ENCODE measurements around the gene TPRG1.

The TPRG1 gene

DNA sequence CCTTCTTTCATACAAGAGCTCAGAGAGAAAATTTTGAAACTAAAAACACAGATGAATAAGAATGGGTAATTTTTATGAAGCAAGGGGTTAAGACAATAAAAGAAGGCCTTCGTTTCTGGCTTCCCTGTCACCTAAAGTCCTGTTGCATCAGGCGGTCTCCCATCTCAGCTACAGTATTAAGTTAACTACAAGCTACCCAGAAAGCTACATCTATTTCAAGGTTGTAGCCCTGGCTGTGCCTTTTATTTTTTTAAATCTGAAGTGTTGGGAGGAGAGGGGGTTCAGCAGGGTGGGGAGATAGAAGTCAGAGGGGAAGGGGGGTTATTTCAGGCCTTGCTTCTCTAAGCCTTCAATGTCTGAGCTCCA is 183.3 kb downstream of the TPRG1 start:
- Histone ChIP-seq H3K27ac (peak overlapping the region in 1 of 2 donors; percentile 50), H3K4me3 (no peak overlapping the region)
- no peak for DNase-seq (ENCODE audit: low spot score)
- TF ChIP-seq, protein P1, sequence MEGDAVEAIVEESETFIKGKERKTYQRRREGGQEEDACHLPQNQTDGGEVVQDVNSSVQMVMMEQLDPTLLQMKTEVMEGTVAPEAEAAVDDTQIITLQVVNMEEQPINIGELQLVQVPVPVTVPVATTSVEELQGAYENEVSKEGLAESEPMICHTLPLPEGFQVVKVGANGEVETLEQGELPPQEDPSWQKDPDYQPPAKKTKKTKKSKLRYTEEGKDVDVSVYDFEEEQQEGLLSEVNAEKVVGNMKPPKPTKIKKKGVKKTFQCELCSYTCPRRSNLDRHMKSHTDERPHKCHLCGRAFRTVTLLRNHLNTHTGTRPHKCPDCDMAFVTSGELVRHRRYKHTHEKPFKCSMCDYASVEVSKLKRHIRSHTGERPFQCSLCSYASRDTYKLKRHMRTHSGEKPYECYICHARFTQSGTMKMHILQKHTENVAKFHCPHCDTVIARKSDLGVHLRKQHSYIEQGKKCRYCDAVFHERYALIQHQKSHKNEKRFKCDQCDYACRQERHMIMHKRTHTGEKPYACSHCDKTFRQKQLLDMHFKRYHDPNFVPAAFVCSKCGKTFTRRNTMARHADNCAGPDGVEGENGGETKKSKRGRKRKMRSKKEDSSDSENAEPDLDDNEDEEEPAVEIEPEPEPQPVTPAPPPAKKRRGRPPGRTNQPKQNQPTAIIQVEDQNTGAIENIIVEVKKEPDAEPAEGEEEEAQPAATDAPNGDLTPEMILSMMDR (IDR thresholded peaks at IDR 0.05): no peak

DNA sequence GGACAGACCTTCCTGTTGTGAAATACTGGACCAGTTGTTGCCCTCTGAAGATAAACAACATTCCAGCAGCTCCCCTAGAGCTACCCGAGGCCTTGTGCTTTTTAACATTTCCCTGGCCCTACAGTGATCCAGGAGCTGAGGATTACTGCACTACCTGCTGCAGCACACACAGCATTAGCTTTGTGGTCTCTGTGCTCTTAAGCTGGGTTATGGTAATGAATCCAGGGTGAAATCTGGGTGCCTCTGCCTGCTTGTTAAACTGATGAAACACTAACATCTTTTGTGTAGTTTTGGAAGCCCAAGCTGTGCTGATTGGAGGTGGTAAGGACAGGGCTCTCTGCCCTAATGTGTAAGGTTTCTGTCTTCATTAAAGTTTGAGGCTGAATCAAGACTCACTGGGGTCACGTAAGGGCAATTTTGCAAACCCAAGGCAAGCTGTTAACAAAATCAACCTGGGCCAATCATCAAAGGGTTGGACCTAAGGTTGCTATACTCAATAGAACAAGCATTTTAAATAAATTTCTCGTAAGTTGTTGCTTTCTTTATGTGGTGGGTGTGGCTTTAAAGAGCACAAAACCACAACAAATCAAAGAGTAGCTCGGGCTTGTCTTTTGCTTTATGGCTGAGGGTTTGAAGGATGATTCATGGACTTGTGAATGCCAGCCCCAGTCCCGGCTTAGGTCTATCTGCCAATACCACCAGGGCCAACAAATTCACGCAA is 183.9 kb downstream of the TPRG1 start:
- no peak for DNase-seq (ENCODE audit: low spot score)
- no peak overlapping the region for H3K4me3 ChIP-seq
- TF ChIP-seq, protein P1 (IDR thresholded peaks at IDR 0.05): no peak
- H3K27ac ChIP-seq: peak overlapping the region in 1 of 2 donors; percentile 50

DNA sequence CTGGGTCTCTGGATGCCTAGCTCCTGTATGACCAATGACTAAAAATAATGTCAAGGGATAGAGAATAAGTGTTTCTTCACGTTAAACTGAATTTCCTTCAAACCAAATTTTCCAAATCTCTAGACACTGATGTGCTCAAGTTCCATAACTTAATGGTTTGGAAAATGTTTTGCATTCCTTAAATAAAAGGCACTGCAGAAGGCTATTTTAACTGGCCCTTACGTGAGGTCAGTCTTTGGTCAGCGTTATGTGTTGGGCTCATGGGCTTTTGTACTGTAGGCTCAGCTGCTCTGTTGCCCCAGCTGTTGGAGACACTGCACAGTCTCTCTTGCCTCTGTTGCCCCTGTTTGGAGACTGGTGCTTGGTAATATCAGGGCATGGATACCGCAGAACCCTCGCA is 188.5 kb downstream of the TPRG1 start:
- H3K27ac ChIP-seq: no peak overlapping the region
- TF ChIP-seq, protein P1 (IDR thresholded peaks at IDR 0.05): no peak
- no peak for DNase-seq (ENCODE audit: low spot score)
- no peak overlapping the region for H3K4me3 ChIP-seq

DNA sequence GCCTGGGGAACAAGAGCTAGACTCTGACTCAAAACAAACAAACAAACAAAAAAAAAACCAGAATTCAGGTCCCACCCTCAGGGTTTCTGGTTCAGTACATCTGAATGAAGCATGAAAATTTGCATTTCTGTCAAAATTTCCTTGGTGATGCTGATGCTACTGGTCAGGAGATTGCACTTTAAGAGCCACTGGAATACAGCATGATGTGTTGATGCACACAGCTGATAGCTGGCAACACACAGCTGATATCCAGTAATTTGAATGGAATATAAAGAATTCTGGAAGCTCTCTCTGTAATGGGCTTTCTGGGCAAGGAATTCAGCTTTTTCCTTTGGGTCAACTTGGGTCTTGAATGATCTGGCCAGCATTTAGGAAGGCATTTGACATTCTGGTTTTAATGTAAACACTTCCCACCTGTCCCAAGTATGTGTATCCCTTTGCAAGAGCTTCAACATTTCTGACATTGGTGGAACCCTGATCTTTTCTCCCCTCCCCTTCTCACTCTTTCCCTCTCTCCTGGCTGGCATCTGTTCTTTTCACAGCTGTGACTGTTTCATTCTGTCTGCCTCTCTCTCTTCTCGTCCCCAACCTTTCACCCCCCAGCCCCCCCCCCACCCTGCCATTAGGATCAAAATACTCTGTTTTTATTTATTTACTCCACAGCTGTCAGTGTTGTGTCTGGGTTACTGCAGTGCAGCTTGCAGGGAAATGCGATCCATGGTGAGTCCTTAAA is 189.5 kb downstream of the TPRG1 start:
- Histone ChIP-seq H3K4me3 (no peak overlapping the region), H3K27ac (no peak overlapping the region)
- DNase-seq (ENCODE audit: low spot score): no peak
- TF ChIP-seq, protein P1 (IDR thresholded peaks at IDR 0.05): no peak

DNA sequence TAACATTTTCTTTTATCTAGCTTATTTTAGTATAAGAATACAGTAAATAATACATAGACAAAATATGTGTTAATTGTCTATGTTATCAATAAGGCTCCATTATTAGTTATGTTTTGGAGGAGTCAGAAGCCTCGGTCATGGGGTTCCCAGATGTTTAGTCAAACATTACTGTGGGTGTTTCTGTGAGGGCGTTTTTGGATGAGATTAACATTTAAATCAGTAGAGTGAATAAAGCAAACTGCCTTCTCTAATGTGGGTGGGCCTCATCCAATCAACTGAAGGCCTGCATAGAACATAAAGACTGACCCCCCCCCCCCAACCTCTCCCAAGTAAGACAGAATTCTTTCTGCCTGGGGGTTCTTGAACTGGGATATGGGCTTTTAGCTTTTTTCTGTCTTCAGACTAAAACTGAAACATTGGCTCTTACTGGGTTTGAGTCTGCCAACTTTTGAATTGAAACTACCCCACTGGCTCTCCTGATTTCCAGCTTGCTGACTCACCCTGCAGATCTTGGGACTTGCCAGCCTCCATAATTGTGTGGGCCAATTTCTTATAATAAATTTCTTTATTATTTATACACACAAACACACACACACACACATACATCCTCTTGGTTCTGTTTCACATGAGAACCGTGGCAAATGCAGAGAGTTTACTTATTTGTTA is 192.0 kb downstream of the TPRG1 start:
- Histone ChIP-seq H3K4me3 (no peak overlapping the region), H3K27ac (no peak overlapping the region)
- DNase-seq (ENCODE audit: low spot score): no peak
- TF ChIP-seq, protein P1 (IDR thresholded peaks at IDR 0.05): no peak

- H3K4me3 ChIP-seq: no peak overlapping the region
- DNase-seq (ENCODE audit: low spot score): no peak
- no peak overlapping the region for H3K27ac ChIP-seq
- TF ChIP-seq, protein P1 (IDR thresholded peaks at IDR 0.05): no peak
Measured at GRCh38 chr3:189365609-189366564, 194.1 kb downstream of the TPRG1 start.

Measured in coronary artery (tissue), 2 donors.